Measurements from ENCODE around the gene ZNF701.
"Not testable (repeated sequence)": the region's sequence is repeated elsewhere in the genome, so short reads cannot be mapped to it uniquely, and the experiment has no call there.

Gene ZNF701

GRCh38 chr19:52566588-52566987 is 3.5 kb upstream of the ZNF701 start:
- DNase-seq, result no peak

- DNase-seq, result no peak
Measured at GRCh38 chr19:52567921-52568320, 2.2 kb upstream of the ZNF701 start.

GRCh38 chr19:52569638-52569999 is 468 bp upstream of the ZNF701 start:
- DNase-seq, result not testable (repeated sequence)

GRCh38 chr19:52584736-52585440 is 14.8 kb downstream of the ZNF701 start:
- no peak for DNase-seq

- DNase-seq, result no peak
Measured at GRCh38 chr19:52585604-52586003, 15.5 kb downstream of the ZNF701 start.

- DNase-seq, result peak in 1 of 2 donors; percentile 16
Measured at GRCh38 chr19:52590728-52591127, 20.6 kb downstream of the ZNF701 start.

GRCh38 chr19:52592301-52592700 is 22.2 kb downstream of the ZNF701 start:
- DNase-seq, result no peak

- DNase-seq, result not testable (repeated sequence)
Measured at GRCh38 chr19:52593441-52593840, 23.4 kb downstream of the ZNF701 start.

- no peak for DNase-seq
Measured at GRCh38 chr19:52599241-52599640, 29.2 kb downstream of the ZNF701 start.

- DNase-seq, result no peak
Measured at GRCh38 chr19:52600639-52601024, 30.5 kb downstream of the ZNF701 start.

- peak; percentile 90 to 92 for DNase-seq
Measured at GRCh38 chr19:52601025-52601973, 31.2 kb downstream of the ZNF701 start.

GRCh38 chr19:52601974-52602366 is 31.9 kb downstream of the ZNF701 start:
- DNase-seq, result not testable (repeated sequence)

GRCh38 chr19:52602941-52603340 is 32.9 kb downstream of the ZNF701 start:
- no peak for DNase-seq

- no peak for DNase-seq
Measured at GRCh38 chr19:52603558-52604207, 33.6 kb downstream of the ZNF701 start.

GRCh38 chr19:52613299-52613906 is 43.3 kb downstream of the ZNF701 start:
- no peak for DNase-seq

- no peak for DNase-seq
Measured at GRCh38 chr19:52621376-52621775, 51.3 kb downstream of the ZNF701 start.

- DNase-seq, result no peak
Measured at GRCh38 chr19:52622261-52622660, 52.2 kb downstream of the ZNF701 start.

GRCh38 chr19:52626915-52627314 is 56.8 kb downstream of the ZNF701 start:
- no peak for DNase-seq

GRCh38 chr19:52627441-52627840 is 57.4 kb downstream of the ZNF701 start:
- DNase-seq, result not testable (repeated sequence)

GRCh38 chr19:52635786-52636570 is 65.9 kb downstream of the ZNF701 start:
- DNase-seq, result no peak

Data from CD4-positive, alpha-beta T cell treated with Interleukin-1 beta for 1 hour (primary cell).